Natural killer cell (primary cell): ENCODE measurements around the gene CXCL10. TPM values are rescaled to one million over a fixed set of nuclear protein-coding genes. Genes with fewer than 3 reads are reported as not detected.

Experiments used
- ATAC-seq, 3 donors: fragments of 150-1000 bp in 2 of 3; fragments of 200-7000 bp in 1 of 3; cut with Tn5 transposase; 1 replicate in 1 of 3; 2 replicates in 2 of 3; pipeline ENCODE4 v1.10.0; 2021; ENCODE audit warnings: mild to moderate bottlenecking in 2 of 3, moderate library complexity in 2 of 3
- DNase-seq, 2 donors: peaks; one replicate each; pipeline versions ENCODE4 v3.0.0 to v3.0.0-alpha.2; 2013 to 2021; ENCODE audit warnings: mixed read lengths in 1 of 2
- H3K27ac ChIP-seq: one replicate; pipeline ENCODE4 v1.5.1; 2013; ENCODE audit warnings: mild to moderate bottlenecking, low read length
- H3K27me3 ChIP-seq: one replicate; pipeline ENCODE4 v1.6.1; 2013; ENCODE audit warnings: low read length; ENCODE audit not compliant: control insufficient read depth, insufficient read depth
- H3K36me3 ChIP-seq: one replicate; pipeline ENCODE4 v1.6.1; 2013; ENCODE audit warnings: low read length; ENCODE audit not compliant: control insufficient read depth, insufficient read depth
- H3K4me1 ChIP-seq: one replicate; pipeline ENCODE4 v1.6.1; 2013; ENCODE audit warnings: low read length; ENCODE audit not compliant: control insufficient read depth, insufficient read depth
- H3K4me3 ChIP-seq: one replicate; pipeline ENCODE4 v1.5.1; 2013; ENCODE audit warnings: low read length
- H3K9me3 ChIP-seq: one replicate; pipeline ENCODE4 v1.6.1; 2013; ENCODE audit warnings: low read length; ENCODE audit not compliant: control insufficient read depth, insufficient read depth
- H3K27ac Mint-ChIP-seq, 2 donors: one replicate each; pipeline ENCODE4 v1.8.0; 2022; ENCODE audit warnings: mild to moderate bottlenecking in 2 of 2, mixed read lengths in 2 of 2, moderate library complexity in 1 of 2
- H3K27me3 Mint-ChIP-seq, 2 donors: one replicate each; pipeline ENCODE4 v1.8.0; 2022; ENCODE audit warnings: low read depth in 2 of 2, mixed read lengths in 2 of 2
- H3K36me3 Mint-ChIP-seq: one replicate; pipeline ENCODE4 v1.8.0; 2022; ENCODE audit warnings: mixed read lengths
- H3K4me1 Mint-ChIP-seq, 2 donors: one replicate each; pipeline ENCODE4 v1.8.0; 2022; ENCODE audit warnings: mixed read lengths in 2 of 2
- H3K4me3 Mint-ChIP-seq: one replicate; pipeline ENCODE4 v1.8.0; 2022; ENCODE audit warnings: mild to moderate bottlenecking, moderate library complexity, mixed read lengths
- H3K9me3 Mint-ChIP-seq, 2 donors: one replicate each; pipeline ENCODE4 v1.8.0; 2022; ENCODE audit warnings: mixed read lengths in 2 of 2
- WGBS: methylation state at CpG from one replicate; pipeline ENCODE4 v1.1.7; 2013; ENCODE audit warnings: missing lambda C conversion rate; ENCODE audit not compliant: insufficient coverage; 5-methylcytosine and 5-hydroxymethylcytosine counted together
- intact Hi-C: fragments of 100-400 bp; cut with micrococcal nuclease; formaldehyde crosslinking; loops from one replicate; pipeline ENCODE4 v1.14.2; 2022
- total RNA-seq, 4 donors: library from RNA; stranded (reverse); fragments of 120-200 nt in 1 of 4; gene quantifications; one replicate each; pipeline versions ENCODE4 v1.2.3 to v1.2.4, GENCODE V29; 2013 to 2022
- TF ChIP-seq, protein P1 (sequence below): fragments of 200-600 bp; IDR thresholded peaks from one replicate; pipeline ENCODE4 v1.8.0; 2022; ENCODE audit warnings: antibody characterized with exemption

CXCL10 gene
- total RNA-seq, 3 donors from 2014 or later (not counting 1 experiment from before 2014, with no cell fraction given), result not detected

DNA sequence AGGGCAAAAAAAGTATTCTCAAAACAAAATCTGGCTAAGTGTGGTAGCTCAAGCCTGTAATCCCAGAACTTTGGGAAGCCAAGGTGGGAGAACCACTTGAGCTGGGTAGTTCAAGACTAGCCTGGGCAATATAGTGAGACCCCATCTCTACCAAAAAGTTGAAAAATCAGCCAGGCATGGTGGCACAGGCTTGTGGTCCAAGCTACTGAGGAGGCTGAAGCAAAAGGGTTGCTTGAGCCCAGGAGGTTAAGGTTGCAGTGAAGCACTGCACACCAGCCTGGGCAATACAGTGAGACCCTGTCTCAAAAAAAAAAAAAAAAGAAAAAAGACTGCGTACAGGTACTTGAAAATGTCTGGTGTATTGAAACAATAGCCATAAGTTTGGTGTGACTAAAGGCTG, 30.8 kb downstream of the CXCL10 start:
- ATAC-seq (no peak), DNase-seq (no peak)
- H3K27ac Mint-ChIP-seq, result no peak overlapping the region
- H3K4me1 ChIP-seq, result peaks cover 10% of the 10 kb centered on the region
- intact Hi-C loops, result loop anchor here (5.0 kb wide), 1 partner anchor 270 kb away; the partner anchor contains the start of gene USO1
- H3K4me3 Mint-ChIP-seq, result no peak overlapping the region
- no peaks in the 10 kb centered on the region for H3K27me3 ChIP-seq
- H3K36me3 ChIP-seq, result no peaks in the 10 kb centered on the region
- peaks cover 22 to 24% of the 10 kb centered on the region in 2 donors for H3K4me1 Mint-ChIP-seq
- H3K9me3 Mint-ChIP-seq, result no peaks in the 10 kb centered on the region
- no peaks in the 10 kb centered on the region for H3K9me3 ChIP-seq
- H3K27ac ChIP-seq, result no peak overlapping the region
- TF ChIP-seq, protein P1, sequence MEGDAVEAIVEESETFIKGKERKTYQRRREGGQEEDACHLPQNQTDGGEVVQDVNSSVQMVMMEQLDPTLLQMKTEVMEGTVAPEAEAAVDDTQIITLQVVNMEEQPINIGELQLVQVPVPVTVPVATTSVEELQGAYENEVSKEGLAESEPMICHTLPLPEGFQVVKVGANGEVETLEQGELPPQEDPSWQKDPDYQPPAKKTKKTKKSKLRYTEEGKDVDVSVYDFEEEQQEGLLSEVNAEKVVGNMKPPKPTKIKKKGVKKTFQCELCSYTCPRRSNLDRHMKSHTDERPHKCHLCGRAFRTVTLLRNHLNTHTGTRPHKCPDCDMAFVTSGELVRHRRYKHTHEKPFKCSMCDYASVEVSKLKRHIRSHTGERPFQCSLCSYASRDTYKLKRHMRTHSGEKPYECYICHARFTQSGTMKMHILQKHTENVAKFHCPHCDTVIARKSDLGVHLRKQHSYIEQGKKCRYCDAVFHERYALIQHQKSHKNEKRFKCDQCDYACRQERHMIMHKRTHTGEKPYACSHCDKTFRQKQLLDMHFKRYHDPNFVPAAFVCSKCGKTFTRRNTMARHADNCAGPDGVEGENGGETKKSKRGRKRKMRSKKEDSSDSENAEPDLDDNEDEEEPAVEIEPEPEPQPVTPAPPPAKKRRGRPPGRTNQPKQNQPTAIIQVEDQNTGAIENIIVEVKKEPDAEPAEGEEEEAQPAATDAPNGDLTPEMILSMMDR, result no peak
- no peaks in the 10 kb centered on the region for H3K36me3 Mint-ChIP-seq
- no peak overlapping the region for H3K4me3 ChIP-seq
- 95% methylated on average over 1 of the region's 1 CpG for WGBS
- peaks cover 2 to 7% of the 10 kb centered on the region in 2 donors for H3K27me3 Mint-ChIP-seq

DNA sequence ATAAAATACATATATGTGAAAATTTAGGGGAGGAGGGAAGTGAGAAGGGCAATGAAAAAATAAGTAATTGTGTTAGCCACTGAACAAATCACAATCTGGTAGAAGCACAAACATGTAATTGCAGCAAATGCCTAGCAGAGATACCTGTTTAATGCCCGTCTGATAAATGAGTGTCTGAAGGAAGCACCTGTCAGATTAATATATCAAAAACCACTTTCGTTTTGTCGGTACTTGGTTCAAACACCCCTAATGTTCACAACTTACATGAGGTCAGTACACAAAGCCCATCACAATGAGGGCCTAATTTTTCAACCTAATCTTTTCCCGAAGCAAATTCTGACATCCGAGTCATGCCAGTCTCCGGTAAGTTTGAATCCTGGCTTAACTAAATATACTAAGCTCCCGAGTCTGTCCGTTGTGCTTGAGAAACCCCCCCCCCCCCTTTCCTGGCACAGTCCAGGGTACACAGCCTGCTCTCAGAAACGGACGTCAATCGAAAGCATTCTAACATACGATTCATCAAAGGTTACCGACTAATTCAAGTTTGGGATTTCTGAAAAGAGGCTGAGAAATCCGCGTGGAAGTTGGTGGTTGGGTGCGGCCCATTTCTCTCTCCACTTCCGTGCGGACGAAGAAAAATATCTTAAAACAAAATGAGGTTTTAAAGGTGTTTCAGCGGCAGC, 33.3 kb downstream of the CXCL10 start:
- H3K4me1 ChIP-seq, result peaks cover 13% of the 10 kb centered on the region
- H3K9me3 ChIP-seq, result no peaks in the 10 kb centered on the region
- H3K27me3 ChIP-seq, result no peaks in the 10 kb centered on the region
- Mint-ChIP-seq H3K27ac (peak overlapping the region; percentile 78 to 80), H3K27me3 (peaks cover 2 to 7% of the 10 kb centered on the region in 2 donors), H3K9me3 (no peaks in the 10 kb centered on the region), H3K4me3 (peak overlapping the region; percentile 92), H3K36me3 (no peaks in the 10 kb centered on the region), H3K4me1 (peaks cover 24 to 28% of the 10 kb centered on the region in 2 donors)
- H3K4me3 ChIP-seq, result peak overlapping the region; percentile 91
- intact Hi-C loops, result loop anchor here (1.0 to 5.0 kb wide), 3 partner anchors 49 to 268 kb away; partner anchors contain the start of genes NAAA, NUP54 and USO1
- H3K27ac ChIP-seq, result peak overlapping the region; percentile 27
- peak in 1 of 2 donors; percentile 25 for DNase-seq
- H3K36me3 ChIP-seq, result no peaks in the 10 kb centered on the region
- TF ChIP-seq, protein P1, result no peak
- ATAC-seq, result no peak
- WGBS, result under 1% methylated on average over 15 of the region's 20 CpGs

DNA sequence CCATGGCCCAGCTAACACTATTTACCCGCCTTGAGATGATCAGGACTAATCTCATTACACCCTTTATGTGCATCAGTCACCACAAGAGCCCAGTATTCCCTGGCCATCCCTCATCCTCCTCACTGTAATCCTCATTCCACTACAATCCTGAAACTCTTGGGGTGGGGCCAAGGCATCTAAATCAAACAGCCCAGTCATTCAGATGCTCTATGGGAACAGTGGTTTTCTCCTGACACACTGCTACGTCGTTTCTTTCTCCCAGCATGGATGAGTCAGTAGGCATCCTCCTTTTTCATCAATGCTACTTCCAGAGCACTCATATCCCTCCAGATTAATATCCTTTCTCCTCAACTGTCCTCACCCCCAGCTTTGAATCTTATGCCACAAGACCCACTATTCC, 38.2 kb downstream of the CXCL10 start:
- ATAC-seq (no peak), DNase-seq (no peak)
- WGBS, result 91% methylated on average over 3 of the region's 3 CpGs
- Mint-ChIP-seq H3K4me1 (peaks cover 24 to 28% of the 10 kb centered on the region in 2 donors), H3K4me3 (no peak overlapping the region), H3K27ac (no peak overlapping the region), H3K9me3 (no peaks in the 10 kb centered on the region), H3K36me3 (no peaks in the 10 kb centered on the region), H3K27me3 (no peaks in the 10 kb centered on the region)
- Histone ChIP-seq H3K4me1 (peaks cover 5% of the 10 kb centered on the region), H3K27me3 (no peaks in the 10 kb centered on the region), H3K27ac (no peak overlapping the region), H3K9me3 (no peaks in the 10 kb centered on the region), H3K36me3 (peaks cover 17% of the 10 kb centered on the region), H3K4me3 (no peak overlapping the region)
- intact Hi-C loops, result no loop called here
- TF ChIP-seq, protein P1, result no peak
